HEK293T (cell line): ENCODE measurements around the gene L3HYPDH.

ENCODE experiments used
- ARNT ChIP-seq: fragments of 450-650 bp; IDR thresholded peaks from 2 replicates; pipeline ENCODE4 v1.6.1; 2017; ENCODE audit warnings: mild to moderate bottlenecking
- BHLHE40 ChIP-seq: fragments of 450-650 bp; IDR thresholded peaks from 2 replicates; pipeline ENCODE4 v1.6.1; 2016; ENCODE audit warnings: mild to moderate bottlenecking, moderate library complexity, borderline replicate concordance
- CTBP1 ChIP-seq: fragments of 450-650 bp; IDR thresholded peaks from 2 replicates; pipeline ENCODE4 v1.6.1; 2016; ENCODE audit warnings: borderline replicate concordance
- ELF4 ChIP-seq: fragments of 450-650 bp; IDR thresholded peaks from 2 replicates; pipeline ENCODE4 v1.6.1; 2017; ENCODE audit warnings: antibody characterized with exemption
- FOXA1 ChIP-seq: fragments of 450-650 bp; IDR thresholded peaks from 2 replicates; pipeline ENCODE4 v1.6.1; 2016; ENCODE audit warnings: mild to moderate bottlenecking
- HDGF ChIP-seq: fragments of 450-650 bp; IDR thresholded peaks from 2 replicates; pipeline ENCODE4 v1.6.1; 2017; ENCODE audit warnings: antibody characterized with exemption, borderline replicate concordance
- LEF1 ChIP-seq: fragments of 450-650 bp; IDR thresholded peaks from 2 replicates; pipeline ENCODE4 v1.6.1; 2017; ENCODE audit warnings: mild to moderate bottlenecking, borderline replicate concordance
- NFRKB ChIP-seq: fragments of 450-650 bp; IDR thresholded peaks from 2 replicates; pipeline ENCODE4 v1.6.1; 2016; ENCODE audit warnings: mild to moderate bottlenecking, moderate library complexity
- SUZ12 ChIP-seq: fragments of 450-650 bp; IDR thresholded peaks from 2 replicates; pipeline ENCODE4 v1.6.1; 2016; ENCODE audit warnings: mild to moderate bottlenecking
- ZNF384 ChIP-seq: fragments of 450-650 bp; IDR thresholded peaks from 2 replicates; pipeline ENCODE4 v1.6.1; 2016
- TF ChIP-seq, protein P1 (sequence below): fragments of 450-650 bp; IDR thresholded peaks from 2 replicates; pipeline ENCODE4 v1.6.1; 2016

DNA sequence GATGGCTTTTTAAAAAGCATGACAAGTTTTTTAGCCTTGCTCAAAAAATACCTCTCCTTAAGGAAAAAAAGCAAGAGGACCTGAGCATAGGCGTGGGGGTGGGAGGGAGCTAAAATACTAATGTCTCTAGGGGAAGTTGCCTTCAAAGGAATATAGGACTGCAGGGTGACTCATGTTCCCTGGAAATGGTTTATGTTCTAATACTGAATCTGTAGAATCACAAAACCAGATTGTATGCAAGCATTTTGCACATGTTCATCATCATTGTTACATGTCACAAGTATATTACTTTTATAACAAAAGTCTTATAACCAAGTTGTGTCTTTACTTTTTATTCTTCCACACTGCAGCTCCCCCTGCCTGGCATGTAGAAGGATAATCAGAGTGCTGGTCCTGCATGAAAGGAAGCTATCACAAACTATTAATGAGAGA is 55.6 kb downstream of the L3HYPDH start:
- TF ChIP-seq HDGF = no peak
- TF ChIP-seq NFRKB = no peak
- TF ChIP-seq, protein P1, sequence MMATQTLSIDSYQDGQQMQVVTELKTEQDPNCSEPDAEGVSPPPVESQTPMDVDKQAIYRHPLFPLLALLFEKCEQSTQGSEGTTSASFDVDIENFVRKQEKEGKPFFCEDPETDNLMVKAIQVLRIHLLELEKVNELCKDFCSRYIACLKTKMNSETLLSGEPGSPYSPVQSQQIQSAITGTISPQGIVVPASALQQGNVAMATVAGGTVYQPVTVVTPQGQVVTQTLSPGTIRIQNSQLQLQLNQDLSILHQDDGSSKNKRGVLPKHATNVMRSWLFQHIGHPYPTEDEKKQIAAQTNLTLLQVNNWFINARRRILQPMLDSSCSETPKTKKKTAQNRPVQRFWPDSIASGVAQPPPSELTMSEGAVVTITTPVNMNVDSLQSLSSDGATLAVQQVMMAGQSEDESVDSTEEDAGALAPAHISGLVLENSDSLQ = no peak
- TF ChIP-seq SUZ12 = no peak
- no peak for TF ChIP-seq FOXA1
- no peak for TF ChIP-seq LEF1
- no peak for TF ChIP-seq ELF4
- TF ChIP-seq CTBP1 = no peak
- no peak for TF ChIP-seq BHLHE40
- TF ChIP-seq ZNF384 = no peak
- no peak for TF ChIP-seq ARNT
